Chondrocyte (in vitro differentiated cells): ENCODE data around the gene GCH1. TPM values are rescaled to one million over a fixed set of nuclear protein-coding genes. Genes with fewer than 3 reads are reported as not detected.

Experiments
- DNase-seq: peaks from one replicate; pipeline ENCODE4 v3.0.0; 2021; ENCODE audit warnings: mixed read lengths, low spot score
- H3K27ac Mint-ChIP-seq: one replicate; pipeline ENCODE4 v1.8.0; 2021; ENCODE audit warnings: mild to moderate bottlenecking, moderate library complexity, mixed read lengths; ENCODE audit not compliant: unreplicated experiment
- H3K27me3 Mint-ChIP-seq: 2 replicates; pipeline ENCODE4 v1.8.0; 2021; ENCODE audit warnings: low read depth, mixed read lengths
- H3K36me3 Mint-ChIP-seq: 2 replicates; pipeline ENCODE4 v1.8.0; 2021; ENCODE audit warnings: low read depth, mixed read lengths
- H3K4me1 Mint-ChIP-seq: 2 replicates; pipeline ENCODE4 v1.8.0; 2021; ENCODE audit warnings: low read depth, mild to moderate bottlenecking, mixed read lengths
- H3K4me3 Mint-ChIP-seq: one replicate; pipeline ENCODE4 v1.8.0; 2021; ENCODE audit warnings: mild to moderate bottlenecking, moderate library complexity, mixed read lengths; ENCODE audit not compliant: unreplicated experiment
- H3K9me3 Mint-ChIP-seq: 2 replicates; pipeline ENCODE4 v1.8.0; 2021; ENCODE audit warnings: low read depth, mixed read lengths
- total RNA-seq: library from RNA; stranded (reverse); gene quantifications from 3 replicates; pipeline ENCODE4 v1.2.1, GENCODE V29; 2021
- TF ChIP-seq, protein P1 (sequence below): fragments of 200-600 bp; sonication (generic); IDR thresholded peaks from 2 replicates; pipeline ENCODE4 v1.5.0; 2021; ENCODE audit warnings: antibody characterized with exemption, mild to moderate bottlenecking, moderate library complexity

Gene GCH1
- total RNA-seq, 1 donor from 2014 or later: 0.95 TPM

DNA sequence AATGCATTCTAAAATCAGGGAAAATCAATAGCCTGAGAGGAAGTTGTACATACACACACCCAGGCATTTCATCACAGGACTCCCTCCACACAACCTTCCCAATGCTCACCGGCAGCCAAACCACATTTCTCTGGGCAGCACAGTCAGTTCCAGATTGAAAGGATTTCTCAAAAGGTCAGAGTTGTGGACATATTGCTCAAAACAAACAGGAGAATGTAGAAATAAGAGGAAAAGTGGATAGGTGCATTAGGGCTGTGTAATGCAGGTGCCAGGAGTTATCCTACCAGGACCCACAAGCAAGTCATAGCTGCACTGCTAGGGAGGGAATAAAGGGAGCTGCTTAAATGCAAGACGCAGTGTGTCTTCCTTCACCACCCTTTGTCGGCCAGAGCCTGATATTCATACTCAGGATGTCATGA, 62.9 kb downstream of the GCH1 start:
- no peak for DNase-seq
- Mint-ChIP-seq H3K27ac (no peak overlapping the region), H3K36me3 (peaks cover 1% of the 10 kb centered on the region), H3K4me1 (peaks cover 12% of the 10 kb centered on the region), H3K9me3 (no peaks in the 10 kb centered on the region), H3K27me3 (no peaks in the 10 kb centered on the region), H3K4me3 (no peak overlapping the region)
- TF ChIP-seq, protein P1, sequence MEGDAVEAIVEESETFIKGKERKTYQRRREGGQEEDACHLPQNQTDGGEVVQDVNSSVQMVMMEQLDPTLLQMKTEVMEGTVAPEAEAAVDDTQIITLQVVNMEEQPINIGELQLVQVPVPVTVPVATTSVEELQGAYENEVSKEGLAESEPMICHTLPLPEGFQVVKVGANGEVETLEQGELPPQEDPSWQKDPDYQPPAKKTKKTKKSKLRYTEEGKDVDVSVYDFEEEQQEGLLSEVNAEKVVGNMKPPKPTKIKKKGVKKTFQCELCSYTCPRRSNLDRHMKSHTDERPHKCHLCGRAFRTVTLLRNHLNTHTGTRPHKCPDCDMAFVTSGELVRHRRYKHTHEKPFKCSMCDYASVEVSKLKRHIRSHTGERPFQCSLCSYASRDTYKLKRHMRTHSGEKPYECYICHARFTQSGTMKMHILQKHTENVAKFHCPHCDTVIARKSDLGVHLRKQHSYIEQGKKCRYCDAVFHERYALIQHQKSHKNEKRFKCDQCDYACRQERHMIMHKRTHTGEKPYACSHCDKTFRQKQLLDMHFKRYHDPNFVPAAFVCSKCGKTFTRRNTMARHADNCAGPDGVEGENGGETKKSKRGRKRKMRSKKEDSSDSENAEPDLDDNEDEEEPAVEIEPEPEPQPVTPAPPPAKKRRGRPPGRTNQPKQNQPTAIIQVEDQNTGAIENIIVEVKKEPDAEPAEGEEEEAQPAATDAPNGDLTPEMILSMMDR: no peak

DNA sequence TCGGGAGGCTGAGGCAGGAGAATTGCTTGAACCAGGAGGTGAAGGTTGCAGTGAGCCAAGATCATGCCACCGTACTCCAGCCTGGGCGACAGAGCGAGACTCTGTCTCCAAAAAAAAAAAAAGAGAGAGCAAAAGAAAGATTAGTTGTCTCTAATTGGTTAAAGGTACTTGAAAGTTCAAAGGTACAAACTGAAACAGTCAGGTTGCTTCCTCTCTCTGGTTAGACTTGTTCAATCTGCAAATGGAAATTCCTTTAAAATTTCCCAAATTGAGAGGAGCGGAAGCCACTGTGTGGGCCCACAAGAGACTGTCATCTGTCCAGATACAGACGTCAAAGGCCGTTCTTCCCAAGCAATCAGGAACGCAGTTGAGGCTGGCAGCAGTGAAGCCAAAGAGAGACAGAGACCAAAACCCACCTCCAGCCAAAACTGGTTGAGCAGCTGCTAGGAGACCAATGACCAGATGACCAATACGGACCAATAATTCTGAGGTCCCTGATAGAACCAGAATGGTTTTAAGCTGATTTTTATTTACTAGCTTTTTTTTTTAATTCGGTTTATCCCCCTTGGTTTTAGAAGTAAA, 63.6 kb downstream of the GCH1 start:
- Mint-ChIP-seq H3K27ac (no peak overlapping the region), H3K27me3 (no peaks in the 10 kb centered on the region), H3K4me3 (no peak overlapping the region), H3K9me3 (no peaks in the 10 kb centered on the region), H3K4me1 (peaks cover 12% of the 10 kb centered on the region), H3K36me3 (peaks cover 1% of the 10 kb centered on the region)
- TF ChIP-seq, protein P1: no peak
- no peak for DNase-seq

DNA sequence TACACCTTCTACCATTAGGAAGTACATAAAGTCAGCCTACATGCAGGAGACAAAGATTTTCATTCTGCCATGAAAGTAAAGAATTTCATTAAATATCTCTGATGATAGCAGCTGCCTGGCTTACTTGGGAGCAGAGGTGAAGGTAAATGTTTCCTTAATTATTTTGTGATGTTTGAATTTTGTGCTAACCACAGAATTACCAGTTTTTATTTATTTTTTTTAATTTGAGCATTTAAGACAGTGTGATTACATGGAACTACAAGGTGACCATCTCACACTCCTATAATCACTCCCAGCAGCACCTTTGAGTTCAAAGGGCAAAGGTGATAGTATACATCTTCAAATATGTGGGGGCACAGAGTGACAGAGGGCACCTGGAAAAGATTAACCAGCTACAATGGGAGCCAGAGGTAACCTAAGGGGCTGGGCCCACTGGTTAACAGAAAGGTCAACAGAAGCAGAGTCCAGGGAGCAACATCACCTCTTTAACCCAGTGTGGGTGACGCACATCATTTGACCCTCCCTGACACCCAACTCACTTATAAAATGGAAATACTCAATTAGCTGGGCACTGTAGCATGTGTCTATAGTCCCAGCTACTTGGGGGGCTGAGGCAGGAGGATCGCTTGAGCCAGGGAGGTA, 65.0 kb downstream of the GCH1 start:
- Mint-ChIP-seq H3K4me3 (no peak overlapping the region), H3K9me3 (no peaks in the 10 kb centered on the region), H3K27me3 (peaks cover 2% of the 10 kb centered on the region), H3K36me3 (peaks cover 1% of the 10 kb centered on the region), H3K27ac (no peak overlapping the region), H3K4me1 (peaks cover 5% of the 10 kb centered on the region)
- TF ChIP-seq, protein P1: no peak
- no peak for DNase-seq

DNA sequence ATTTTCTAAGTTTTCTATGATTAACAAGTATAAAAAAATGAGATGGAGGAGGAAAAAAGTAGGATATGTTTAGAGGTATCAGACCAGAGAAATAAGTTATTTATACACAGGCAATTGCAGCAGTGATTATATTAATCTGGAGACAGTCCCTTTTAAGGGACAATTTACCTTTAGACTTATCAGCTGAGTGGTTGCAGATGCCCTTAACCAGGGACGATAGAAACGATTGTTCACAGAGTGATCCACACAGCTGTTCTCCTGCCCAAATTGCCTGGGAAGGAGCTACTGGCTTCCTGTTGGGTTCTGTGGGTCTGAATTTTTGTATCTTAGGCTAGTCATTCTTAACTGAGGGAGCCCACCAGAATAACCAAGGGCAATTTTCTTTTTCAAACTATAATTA, 66.4 kb downstream of the GCH1 start:
- TF ChIP-seq, protein P1: no peak
- Mint-ChIP-seq H3K4me3 (no peak overlapping the region), H3K9me3 (no peaks in the 10 kb centered on the region), H3K27ac (no peak overlapping the region), H3K27me3 (peaks cover 4% of the 10 kb centered on the region), H3K36me3 (peaks cover 3% of the 10 kb centered on the region), H3K4me1 (peaks cover 5% of the 10 kb centered on the region)
- no peak for DNase-seq

DNA sequence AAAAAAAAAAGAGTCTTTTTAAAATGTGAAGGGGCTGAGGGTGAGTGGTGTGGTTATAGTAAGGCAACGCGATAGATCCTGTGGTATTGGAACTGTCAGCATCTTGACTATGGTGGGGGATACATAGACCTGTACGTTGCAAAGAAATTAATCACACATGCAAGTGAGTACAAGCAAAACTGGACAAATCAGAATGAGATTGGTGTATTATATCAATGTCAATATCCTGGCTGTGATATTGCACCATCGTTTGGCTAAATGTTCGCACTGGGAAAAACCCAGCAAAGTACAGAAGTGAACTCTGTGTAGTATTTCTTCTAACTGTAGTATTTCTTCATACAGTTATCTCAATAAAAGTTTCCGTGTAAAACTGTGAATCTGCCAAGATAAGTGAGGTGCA, 67.9 kb downstream of the GCH1 start:
- H3K36me3 Mint-ChIP-seq: peaks cover 3% of the 10 kb centered on the region
- no peak overlapping the region for H3K27ac Mint-ChIP-seq
- no peaks in the 10 kb centered on the region for H3K9me3 Mint-ChIP-seq
- TF ChIP-seq, protein P1: no peak
- H3K27me3 Mint-ChIP-seq: peaks cover 10% of the 10 kb centered on the region
- H3K4me1 Mint-ChIP-seq: peaks cover 4% of the 10 kb centered on the region
- H3K4me3 Mint-ChIP-seq: no peak overlapping the region
- DNase-seq: no peak
